GM23338 (cell line): ENCODE data around the gene HMG20B. TPM values are rescaled to one million over a fixed set of nuclear protein-coding genes. Genes with fewer than 3 reads are reported as not detected.

Source experiments
- ATAC-seq: fragments of 200-7000 bp; cut with Tn5 transposase; 3 replicates; pipeline ENCODE4 v1.9.1; 2020
- DNase-seq: peaks from one replicate; pipeline ENCODE4 v3.0.0-alpha.2; 2015; ENCODE audit warnings: low spot score
- H2AFZ ChIP-seq: fragments of 200-600 bp; sonication (generic); 2 replicates; pipeline ENCODE4 v1.8.0; 2016; ENCODE audit warnings: antibody characterized with exemption, mild to moderate bottlenecking, moderate library complexity
- H3F3A ChIP-seq: fragments of 200-600 bp; sonication (generic); replicated peaks from 2 replicates; pipeline ENCODE4 v1.8.0; 2017; ENCODE audit warnings: antibody characterized with exemption, mixed run types, low read depth
- H3K27ac ChIP-seq: fragments of 200-600 bp; sonication (generic); 2 replicates; pipeline ENCODE4 v1.6.1; 2016; ENCODE audit warnings: low read depth
- H3K27me3 ChIP-seq: fragments of 200-600 bp; sonication (generic); 2 replicates; pipeline ENCODE4 v1.8.0; 2016; ENCODE audit warnings: mild to moderate bottlenecking, mixed run types, moderate library complexity; ENCODE audit not compliant: insufficient read depth
- H3K36me3 ChIP-seq: fragments of 200-600 bp; sonication (generic); 2 replicates; pipeline ENCODE4 v1.8.0; 2016; ENCODE audit warnings: mild to moderate bottlenecking; ENCODE audit not compliant: insufficient read depth
- H3K4me1 ChIP-seq: fragments of 200-600 bp; sonication (generic); 2 replicates; pipeline ENCODE4 v1.8.0; 2016; ENCODE audit warnings: mild to moderate bottlenecking, moderate library complexity; ENCODE audit not compliant: insufficient read depth
- H3K4me2 ChIP-seq: fragments of 200-600 bp; sonication (generic); 2 replicates; pipeline ENCODE4 v1.7.1; 2017; ENCODE audit warnings: mixed run types
- H3K4me3 ChIP-seq: fragments of 200-600 bp; sonication (generic); 2 replicates; pipeline ENCODE4 v1.6.1; 2016; ENCODE audit warnings: mixed run types
- H3K79me2 ChIP-seq: fragments of 200-600 bp; sonication (generic); replicated peaks from 2 replicates; pipeline ENCODE4 v1.8.0; 2017; ENCODE audit warnings: mild to moderate bottlenecking; ENCODE audit not compliant: insufficient read depth
- H3K9me2 ChIP-seq: fragments of 200-600 bp; sonication (generic); 2 replicates; pipeline ENCODE4 v1.8.0; 2017; ENCODE audit not compliant: insufficient read depth
- H4K20me1 ChIP-seq: fragments of 200-600 bp; sonication (generic); replicated peaks from 2 replicates; pipeline ENCODE4 v1.8.0; 2017; ENCODE audit warnings: mild to moderate bottlenecking; ENCODE audit not compliant: insufficient read depth
- H3K27ac Mint-ChIP-seq: 2 replicates; pipeline ENCODE4 v1.8.0; 2020; ENCODE audit warnings: inconsistent platforms, mild to moderate bottlenecking, moderate library complexity, mixed read lengths
- H3K27me3 Mint-ChIP-seq: 3 replicates; pipeline ENCODE4 v1.8.0; 2022; ENCODE audit warnings: low read depth, mild to moderate bottlenecking, moderate library complexity, mixed read lengths, inconsistent platforms; ENCODE audit not compliant: insufficient read depth, poor library complexity
- H3K36me3 Mint-ChIP-seq: 3 replicates; pipeline ENCODE4 v1.8.0; 2021; ENCODE audit warnings: low read depth, mild to moderate bottlenecking, inconsistent platforms, moderate library complexity, mixed read lengths
- H3K4me1 Mint-ChIP-seq: 3 replicates; pipeline ENCODE4 v1.8.0; 2020; ENCODE audit warnings: mild to moderate bottlenecking, inconsistent platforms, mixed read lengths
- H3K4me3 Mint-ChIP-seq: 3 replicates; pipeline ENCODE4 v1.8.0; 2021; ENCODE audit warnings: moderate library complexity, mild to moderate bottlenecking, inconsistent platforms, mixed read lengths
- H3K9me3 Mint-ChIP-seq: 3 replicates; pipeline ENCODE4 v1.8.0; 2020; ENCODE audit warnings: moderate library complexity, mild to moderate bottlenecking, inconsistent platforms, mixed read lengths
- CREB1 ChIP-seq: fragments of 250-450 bp; sonication (Bioruptor Pico); IDR thresholded peaks from 2 replicates; pipeline ENCODE4 v1.5.0; 2020; ENCODE audit warnings: low read depth, mild to moderate bottlenecking, moderate library complexity
- EZH2 ChIP-seq: fragments of 200-600 bp; sonication (generic); IDR thresholded peaks from one replicate; pipeline ENCODE4 v1.8.0; 2017; ENCODE audit warnings: antibody characterized with exemption, mild to moderate bottlenecking, low read depth; ENCODE audit not compliant: unreplicated experiment
- EZH2phosphoT487 ChIP-seq: fragments of 200-600 bp; sonication (generic); IDR thresholded peaks from one replicate; pipeline ENCODE4 v1.8.1; 2018; ENCODE audit warnings: antibody characterized with exemption; ENCODE audit not compliant: unreplicated experiment
- JUNB ChIP-seq: IDR thresholded peaks from one replicate; pipeline ENCODE4 v1.6.1; 2016; ENCODE audit warnings: antibody characterized with exemption; ENCODE audit not compliant: unreplicated experiment
- POLR2AphosphoS5 ChIP-seq: IDR thresholded peaks from 2 replicates; pipeline ENCODE4 v1.6.1; 2016; ENCODE audit warnings: antibody characterized with exemption, low read depth
- STAT1 ChIP-seq: IDR thresholded peaks from one replicate; pipeline ENCODE4 v1.6.1; 2016; ENCODE audit warnings: antibody characterized with exemption; ENCODE audit not compliant: unreplicated experiment
- ZNF331 ChIP-seq: fragments of 250-450 bp; sonication (Bioruptor Pico); IDR thresholded peaks from 2 replicates; pipeline ENCODE4 v1.5.0; 2020; ENCODE audit warnings: low read depth, mild to moderate bottlenecking, moderate library complexity
- polyA plus RNA-seq: library from polyadenylated mRNA; unstranded; fragments of >200 nt; fragmentation: Nextera tagmentation; extraction: Ambion mirVana; gene quantifications from 2 replicates; pipeline ENCODE4 v1.2.1, GENCODE V29; 2016
- total RNA-seq: library from RNA; depleted of rRNA; stranded (reverse); fragments of >200 nt; shearing (Covaris generic); gene quantifications from 2 replicates; pipeline ENCODE4 v1.2.3, GENCODE V29; 2014
- TF ChIP-seq, protein P1 (sequence below): IDR thresholded peaks from 2 replicates; pipeline ENCODE4 v1.6.1; 2016; ENCODE audit warnings: antibody characterized with exemption
- TF ChIP-seq, protein P2 (sequence below): fragments of 250-450 bp; sonication (Bioruptor Pico); IDR thresholded peaks from 2 replicates; pipeline ENCODE4 v1.5.0; 2020; ENCODE audit warnings: mild to moderate bottlenecking, moderate library complexity

The HMG20B gene
- total and polyA plus RNA-seq, 2 experiments from 2014 or later = 74.1 to 130 TPM

DNA sequence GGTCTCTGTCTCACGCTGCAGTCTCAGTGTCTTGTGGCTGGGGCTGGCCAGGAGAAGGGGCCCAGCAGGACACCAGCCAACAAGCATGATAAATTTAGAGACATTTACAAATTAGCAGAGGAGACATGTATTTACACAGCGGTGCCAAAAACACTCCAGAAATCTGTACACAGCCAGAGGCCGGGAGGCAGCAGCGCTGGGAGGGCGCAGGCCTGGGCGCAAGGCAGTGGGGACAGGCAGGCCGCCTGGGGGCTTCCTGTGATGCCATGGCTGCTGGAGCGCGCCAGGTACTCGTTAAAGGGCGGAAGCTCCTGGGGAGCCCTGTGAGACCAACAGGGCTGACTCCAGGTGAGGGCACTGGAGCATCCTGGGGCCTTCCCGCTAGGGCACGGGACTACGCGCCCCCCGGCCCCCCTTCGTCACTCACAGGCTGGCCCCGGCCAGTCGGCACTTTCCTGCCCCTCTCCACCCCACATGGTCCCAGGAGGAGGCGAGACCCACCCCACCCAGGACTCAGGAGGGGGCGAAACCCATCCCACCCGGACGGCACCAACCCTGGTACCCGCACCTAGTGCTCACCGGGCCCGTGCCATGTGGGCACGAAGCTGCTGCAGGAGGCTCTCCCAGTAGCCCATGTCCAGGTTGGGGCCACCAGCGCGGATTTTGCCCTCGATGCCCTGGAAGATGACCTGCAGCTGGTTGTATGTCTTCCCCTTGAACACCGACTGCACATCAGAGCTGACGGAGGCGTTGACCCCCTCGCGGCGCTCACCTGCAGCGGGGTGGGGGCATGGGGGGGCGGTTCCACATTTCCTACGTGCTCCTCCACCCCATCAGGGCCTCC lies 41.3 kb downstream of the HMG20B start:
- Mint-ChIP-seq H3K27me3 (peaks cover 6% of the 10 kb centered on the region), H3K36me3 (peaks cover 20% of the 10 kb centered on the region), H3K27ac (no peak overlapping the region), H3K9me3 (no peaks in the 10 kb centered on the region), H3K4me1 (peaks cover 2% of the 10 kb centered on the region; the same call in 1 of the 3 replicates), H3K4me3 (no peak overlapping the region)
- DNase-seq = no peak
- H3K79me2 ChIP-seq = no peaks in the 10 kb centered on the region
- no peak overlapping the region for H3K4me2 ChIP-seq
- H3K27ac ChIP-seq = 0 out of 2 replicates have a peak overlapping the region, but pooled peaks have one; percentile 59
- ATAC-seq = no peak
- no peaks in the 10 kb centered on the region for H3K9me2 ChIP-seq
- H3F3A ChIP-seq = 0 out of 2 replicates have a peak, but pooled peaks cover 8% of the 10 kb centered on the region
- no peaks in the 10 kb centered on the region for H3K27me3 ChIP-seq
- no peak overlapping the region for H3K4me3 ChIP-seq
- H3K4me1 ChIP-seq = no peaks in the 10 kb centered on the region; the same call in 1 of the 2 replicates
- peaks cover 5% of the 10 kb centered on the region for H4K20me1 ChIP-seq
- no peaks in the 10 kb centered on the region for H3K36me3 ChIP-seq
- TF ChIP-seq STAT1 (no peak), POLR2AphosphoS5 (no peak)
- TF ChIP-seq, protein P1, sequence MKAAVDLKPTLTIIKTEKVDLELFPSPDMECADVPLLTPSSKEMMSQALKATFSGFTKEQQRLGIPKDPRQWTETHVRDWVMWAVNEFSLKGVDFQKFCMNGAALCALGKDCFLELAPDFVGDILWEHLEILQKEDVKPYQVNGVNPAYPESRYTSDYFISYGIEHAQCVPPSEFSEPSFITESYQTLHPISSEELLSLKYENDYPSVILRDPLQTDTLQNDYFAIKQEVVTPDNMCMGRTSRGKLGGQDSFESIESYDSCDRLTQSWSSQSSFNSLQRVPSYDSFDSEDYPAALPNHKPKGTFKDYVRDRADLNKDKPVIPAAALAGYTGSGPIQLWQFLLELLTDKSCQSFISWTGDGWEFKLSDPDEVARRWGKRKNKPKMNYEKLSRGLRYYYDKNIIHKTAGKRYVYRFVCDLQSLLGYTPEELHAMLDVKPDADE = no peak
- H2AFZ ChIP-seq = no peak overlapping the region

DNA sequence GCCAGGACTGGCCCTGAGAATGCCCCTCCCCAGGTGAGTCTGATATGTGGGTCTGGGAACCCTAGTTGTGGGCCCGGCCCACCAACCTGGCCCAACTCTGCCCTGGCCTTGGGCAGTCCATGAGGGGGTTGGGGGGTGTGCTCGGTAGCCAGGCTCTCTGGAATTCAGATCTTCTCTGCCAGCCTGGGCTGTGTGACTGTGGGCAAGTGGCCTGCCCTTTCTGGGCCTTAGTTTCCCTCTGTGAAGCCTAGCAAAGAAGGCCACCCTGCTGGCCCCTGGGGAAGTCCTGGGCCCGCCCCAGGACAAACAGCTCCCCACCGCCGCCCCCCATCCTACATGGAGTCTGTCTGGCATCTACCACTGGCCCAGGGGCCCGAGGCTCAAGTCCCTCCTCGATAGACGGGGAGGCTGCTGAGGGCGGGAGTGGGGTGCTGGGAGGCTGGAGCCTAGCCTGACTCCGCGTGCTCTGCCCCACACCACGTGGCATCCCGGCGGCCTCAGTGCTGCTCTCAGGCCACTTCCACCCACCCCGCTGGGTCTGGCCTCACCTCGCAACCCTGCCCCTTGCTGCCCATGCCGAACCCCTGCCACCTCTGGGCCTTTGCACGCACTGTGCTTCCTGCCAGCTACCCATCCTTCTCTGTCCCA lies 42.2 kb downstream of the HMG20B start:
- Histone ChIP-seq H3K27me3 (no peaks in the 10 kb centered on the region), H3K36me3 (no peaks in the 10 kb centered on the region), H4K20me1 (peaks cover 5% of the 10 kb centered on the region), H3K27ac (no peak overlapping the region), H3K4me3 (no peak overlapping the region), H3F3A (0 out of 2 replicates have a peak, but pooled peaks cover 8% of the 10 kb centered on the region), H3K4me1 (no peaks in the 10 kb centered on the region; the same call in 1 of the 2 replicates), H3K9me2 (no peaks in the 10 kb centered on the region), H3K4me2 (no peak overlapping the region), H2AFZ (no peak overlapping the region), H3K79me2 (no peaks in the 10 kb centered on the region)
- DNase-seq (no peak), ATAC-seq (no peak)
- Mint-ChIP-seq H3K27ac (no peak overlapping the region), H3K4me3 (no peak overlapping the region), H3K27me3 (peaks cover 4% of the 10 kb centered on the region), H3K4me1 (peaks cover 2% of the 10 kb centered on the region; the same call in 1 of the 3 replicates), H3K36me3 (peaks cover 20% of the 10 kb centered on the region), H3K9me3 (no peaks in the 10 kb centered on the region)
- TF ChIP-seq EZH2 = no peak
- TF ChIP-seq POLR2AphosphoS5 = no peak
- TF ChIP-seq CREB1 (CRISPR knock-in tag) = no peak
- TF ChIP-seq, protein P1 = no peak
- TF ChIP-seq ZNF331 (CRISPR knock-in tag) = no peak
- TF ChIP-seq, protein P2, sequence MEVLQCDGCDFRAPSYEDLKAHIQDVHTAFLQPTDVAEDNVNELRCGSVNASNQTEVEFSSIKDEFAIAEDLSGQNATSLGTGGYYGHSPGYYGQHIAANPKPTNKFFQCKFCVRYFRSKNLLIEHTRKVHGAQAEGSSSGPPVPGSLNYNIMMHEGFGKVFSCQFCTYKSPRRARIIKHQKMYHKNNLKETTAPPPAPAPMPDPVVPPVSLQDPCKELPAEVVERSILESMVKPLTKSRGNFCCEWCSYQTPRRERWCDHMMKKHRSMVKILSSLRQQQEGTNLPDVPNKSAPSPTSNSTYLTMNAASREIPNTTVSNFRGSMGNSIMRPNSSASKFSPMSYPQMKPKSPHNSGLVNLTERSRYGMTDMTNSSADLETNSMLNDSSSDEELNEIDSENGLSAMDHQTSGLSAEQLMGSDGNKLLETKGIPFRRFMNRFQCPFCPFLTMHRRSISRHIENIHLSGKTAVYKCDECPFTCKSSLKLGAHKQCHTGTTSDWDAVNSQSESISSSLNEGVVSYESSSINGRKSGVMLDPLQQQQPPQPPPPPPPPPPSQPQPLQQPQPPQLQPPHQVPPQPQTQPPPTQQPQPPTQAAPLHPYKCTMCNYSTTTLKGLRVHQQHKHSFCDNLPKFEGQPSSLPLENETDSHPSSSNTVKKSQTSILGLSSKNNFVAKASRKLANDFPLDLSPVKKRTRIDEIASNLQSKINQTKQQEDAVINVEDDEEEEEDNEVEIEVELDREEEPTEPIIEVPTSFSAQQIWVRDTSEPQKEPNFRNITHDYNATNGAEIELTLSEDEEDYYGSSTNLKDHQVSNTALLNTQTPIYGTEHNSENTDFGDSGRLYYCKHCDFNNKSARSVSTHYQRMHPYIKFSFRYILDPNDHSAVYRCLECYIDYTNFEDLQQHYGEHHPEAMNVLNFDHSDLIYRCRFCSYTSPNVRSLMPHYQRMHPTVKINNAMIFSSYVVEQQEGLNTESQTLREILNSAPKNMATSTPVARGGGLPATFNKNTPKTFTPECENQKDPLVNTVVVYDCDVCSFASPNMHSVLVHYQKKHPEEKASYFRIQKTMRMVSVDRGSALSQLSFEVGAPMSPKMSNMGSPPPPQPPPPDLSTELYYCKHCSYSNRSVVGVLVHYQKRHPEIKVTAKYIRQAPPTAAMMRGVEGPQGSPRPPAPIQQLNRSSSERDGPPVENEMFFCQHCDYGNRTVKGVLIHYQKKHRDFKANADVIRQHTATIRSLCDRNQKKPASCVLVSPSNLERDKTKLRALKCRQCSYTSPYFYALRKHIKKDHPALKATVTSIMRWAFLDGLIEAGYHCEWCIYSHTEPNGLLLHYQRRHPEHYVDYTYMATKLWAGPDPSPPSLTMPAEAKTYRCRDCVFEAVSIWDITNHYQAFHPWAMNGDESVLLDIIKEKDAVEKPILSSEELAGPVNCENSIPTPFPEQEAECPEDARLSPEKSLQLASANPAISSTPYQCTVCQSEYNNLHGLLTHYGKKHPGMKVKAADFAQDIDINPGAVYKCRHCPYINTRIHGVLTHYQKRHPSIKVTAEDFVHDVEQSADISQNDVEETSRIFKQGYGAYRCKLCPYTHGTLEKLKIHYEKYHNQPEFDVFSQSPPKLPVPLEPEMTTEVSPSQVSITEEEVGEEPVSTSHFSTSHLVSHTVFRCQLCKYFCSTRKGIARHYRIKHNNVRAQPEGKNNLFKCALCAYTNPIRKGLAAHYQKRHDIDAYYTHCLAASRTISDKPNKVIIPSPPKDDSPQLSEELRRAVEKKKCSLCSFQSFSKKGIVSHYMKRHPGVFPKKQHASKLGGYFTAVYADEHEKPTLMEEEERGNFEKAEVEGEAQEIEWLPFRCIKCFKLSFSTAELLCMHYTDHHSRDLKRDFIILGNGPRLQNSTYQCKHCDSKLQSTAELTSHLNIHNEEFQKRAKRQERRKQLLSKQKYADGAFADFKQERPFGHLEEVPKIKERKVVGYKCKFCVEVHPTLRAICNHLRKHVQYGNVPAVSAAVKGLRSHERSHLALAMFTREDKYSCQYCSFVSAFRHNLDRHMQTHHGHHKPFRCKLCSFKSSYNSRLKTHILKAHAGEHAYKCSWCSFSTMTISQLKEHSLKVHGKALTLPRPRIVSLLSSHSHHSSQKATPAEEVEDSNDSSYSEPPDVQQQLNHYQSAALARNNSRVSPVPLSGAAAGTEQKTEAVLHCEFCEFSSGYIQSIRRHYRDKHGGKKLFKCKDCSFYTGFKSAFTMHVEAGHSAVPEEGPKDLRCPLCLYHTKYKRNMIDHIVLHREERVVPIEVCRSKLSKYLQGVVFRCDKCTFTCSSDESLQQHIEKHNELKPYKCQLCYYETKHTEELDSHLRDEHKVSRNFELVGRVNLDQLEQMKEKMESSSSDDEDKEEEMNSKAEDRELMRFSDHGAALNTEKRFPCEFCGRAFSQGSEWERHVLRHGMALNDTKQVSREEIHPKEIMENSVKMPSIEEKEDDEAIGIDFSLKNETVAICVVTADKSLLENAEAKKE (CRISPR knock-in tag) = no peak
- no peak for TF ChIP-seq EZH2phosphoT487
- no peak for TF ChIP-seq JUNB
